Brain microvascular endothelial cell (primary cell): ENCODE measurements around the gene TLE7.

Experiments
- DNase-seq: peaks from one replicate; pipeline ENCODE4 v3.0.0-alpha.2; 2020
- H3K27ac ChIP-seq: fragments of 250-450 bp; sonication (Bioruptor Pico); 2 replicates; pipeline ENCODE4 v1.5.1; 2020; ENCODE audit warnings: mild to moderate bottlenecking, moderate library complexity
- H3K27me3 ChIP-seq: fragments of 250-450 bp; sonication (Bioruptor Pico); replicated peaks from 2 replicates; pipeline ENCODE4 v1.5.1; 2020; ENCODE audit warnings: mild to moderate bottlenecking
- H3K36me3 ChIP-seq: fragments of 250-450 bp; sonication (Bioruptor Pico); replicated peaks from 2 replicates; pipeline ENCODE4 v1.5.1; 2020; ENCODE audit warnings: mild to moderate bottlenecking
- H3K4me3 ChIP-seq: 2 replicates; pipeline ENCODE4 v1.5.1; 2011; ENCODE audit warnings: low read depth, mild to moderate bottlenecking, control low read depth, low read length, moderate library complexity
- CTCF ChIP-seq: IDR thresholded peaks from 2 replicates; pipeline ENCODE4 v1.5.1; 2011; ENCODE audit warnings: low read depth, mild to moderate bottlenecking, moderate library complexity, low read length, control low read depth, inconsistent platforms; ENCODE audit errors: missing control alignments
- in situ Hi-C: cut with HindIII; loops from 2 replicates; pipeline ENCODE4 v1.10.0; 2017; ENCODE audit warnings: low sequenced_read_pairs, low pct_ligation_motif_present

Gene TLE7

GRCh38 chr16:71406724-71407123 lies 35.1 kb downstream of the TLE7 start:
- in situ Hi-C loops = no loop called here
- Histone ChIP-seq H3K27me3 (no peaks in the 10 kb centered on the region), H3K36me3 (no peaks in the 10 kb centered on the region), H3K4me3 (no peak overlapping the region), H3K27ac (no peak overlapping the region)
- DNase-seq = no peak
- no peak for TF ChIP-seq CTCF

- no peak overlapping the region for H3K4me3 ChIP-seq
- no peak for TF ChIP-seq CTCF
- H3K27ac ChIP-seq = no peak overlapping the region
- H3K27me3 ChIP-seq = no peaks in the 10 kb centered on the region
- in situ Hi-C loops = no loop called here
- no peaks in the 10 kb centered on the region for H3K36me3 ChIP-seq
- DNase-seq = no peak
Observed at GRCh38 chr16:71406316-71406715, 35.5 kb downstream of the TLE7 start.

GRCh38 chr16:71404364-71404763 lies 37.5 kb downstream of the TLE7 start:
- no peaks in the 10 kb centered on the region for H3K36me3 ChIP-seq
- H3K27ac ChIP-seq = no peak overlapping the region
- no peak overlapping the region for H3K4me3 ChIP-seq
- TF ChIP-seq CTCF = no peak
- H3K27me3 ChIP-seq = no peaks in the 10 kb centered on the region
- in situ Hi-C loops = no loop called here
- no peak for DNase-seq

DNA sequence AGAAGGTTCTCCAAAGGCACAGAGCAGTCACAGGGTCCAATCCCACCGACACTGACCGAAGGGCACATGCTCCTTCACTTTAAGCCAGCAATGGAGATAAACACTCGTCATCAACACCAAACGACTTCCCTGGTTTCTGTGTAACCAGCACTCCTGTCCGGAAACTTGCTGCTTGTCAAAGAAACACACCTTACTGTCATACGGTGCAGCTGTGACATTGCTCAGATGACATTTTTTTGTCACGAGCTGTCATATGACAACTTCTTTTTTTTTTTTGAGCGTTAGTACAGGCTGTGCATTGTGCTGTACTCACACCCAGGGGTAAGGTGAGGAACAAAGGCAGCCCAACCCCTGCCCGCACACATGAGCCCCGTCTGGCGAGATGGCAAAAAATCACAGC lies 39.2 kb downstream of the TLE7 start:
- Histone ChIP-seq H3K27ac (no peak overlapping the region), H3K36me3 (no peaks in the 10 kb centered on the region), H3K27me3 (no peaks in the 10 kb centered on the region), H3K4me3 (no peak overlapping the region)
- TF ChIP-seq CTCF = no peak
- in situ Hi-C loops = no loop called here
- no peak for DNase-seq

DNA sequence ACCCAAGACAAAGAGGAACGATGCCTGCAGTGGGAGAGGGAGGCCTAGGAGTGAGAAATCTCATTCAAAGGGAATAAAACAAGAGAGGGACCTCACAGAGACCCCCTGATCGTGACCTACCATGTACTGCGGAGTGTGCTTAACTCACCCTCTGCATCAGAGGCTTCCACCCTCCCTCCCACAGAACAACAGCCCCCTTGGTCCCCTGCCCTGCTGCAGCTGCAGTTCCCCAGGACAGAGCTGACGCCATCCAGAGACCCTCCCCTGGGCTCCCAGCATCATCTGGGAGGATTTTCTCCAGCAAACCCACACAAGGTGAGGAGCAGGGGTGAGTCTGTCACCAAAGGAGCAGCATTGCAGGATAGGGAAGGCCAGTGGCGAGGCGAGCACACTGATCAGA lies 39.8 kb downstream of the TLE7 start:
- H3K4me3 ChIP-seq = no peak overlapping the region
- in situ Hi-C loops = no loop called here
- no peak for DNase-seq
- TF ChIP-seq CTCF = no peak
- no peak overlapping the region for H3K27ac ChIP-seq
- no peaks in the 10 kb centered on the region for H3K27me3 ChIP-seq
- no peaks in the 10 kb centered on the region for H3K36me3 ChIP-seq

DNA sequence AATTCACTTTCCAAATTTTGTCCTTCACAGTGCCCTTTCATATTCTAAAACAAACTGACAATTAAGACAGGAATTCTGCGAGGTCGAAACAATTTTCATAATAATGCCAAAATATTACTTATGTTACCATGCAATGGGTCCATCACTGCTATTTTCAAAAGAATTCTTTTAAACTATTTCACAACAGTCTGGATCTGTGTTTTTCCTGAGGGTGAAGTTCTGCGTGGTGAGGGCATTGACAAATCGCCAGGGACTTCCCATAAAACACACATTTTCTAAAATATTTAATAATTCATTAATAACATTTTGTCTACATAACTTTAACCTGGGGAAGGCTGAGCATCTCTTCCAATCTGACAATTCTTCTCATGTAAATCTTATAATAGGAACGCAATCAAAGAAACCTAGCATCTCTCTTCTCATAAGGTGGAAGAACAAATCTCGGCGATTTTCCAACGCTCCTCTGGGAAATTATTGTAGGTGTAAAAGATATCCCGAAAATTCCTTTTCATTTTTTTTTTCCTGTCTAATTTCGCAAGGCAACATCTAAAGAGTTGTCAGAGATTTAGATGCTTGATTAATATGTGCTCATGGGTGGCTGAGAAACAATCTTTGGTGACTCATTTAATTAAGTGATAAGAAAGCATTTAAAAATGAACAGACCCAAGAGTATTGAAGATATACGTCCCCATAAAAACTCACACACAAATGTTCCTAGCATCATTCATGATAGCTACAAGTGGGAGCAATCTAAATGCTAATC lies 41.9 kb downstream of the TLE7 start:
- DNase-seq = no peak
- no peak overlapping the region for H3K4me3 ChIP-seq

More for the DNA sequence above, 41.9 kb downstream of the TLE7 start:
- Histone ChIP-seq H3K27ac (no peak overlapping the region), H3K36me3 (no peaks in the 10 kb centered on the region), H3K27me3 (no peaks in the 10 kb centered on the region)
- TF ChIP-seq CTCF = no peak
- in situ Hi-C loops = no loop called here
